Activated CD4-positive, alpha-beta T cell treated with anti-CD3 and anti-CD28 coated beads, Interleukin-2, amount 10 ng/mL, durations not matched to agents 24 days and 14 days (primary cell): ENCODE data around the gene RFPL3. TPM values are rescaled to one million over a fixed set of nuclear protein-coding genes. Genes with fewer than 3 reads are reported as not detected.

Source experiments
- DNase-seq: peaks from one replicate; pipeline ENCODE4 v3.0.0; 2022
- H3K27ac Mint-ChIP-seq: one replicate; pipeline ENCODE4 v1.8.0; 2022; ENCODE audit warnings: mild to moderate bottlenecking, mixed read lengths
- H3K27me3 Mint-ChIP-seq: one replicate; pipeline ENCODE4 v1.8.0; 2022; ENCODE audit warnings: mixed read lengths
- H3K36me3 Mint-ChIP-seq: one replicate; pipeline ENCODE4 v1.8.0; 2022; ENCODE audit warnings: low read depth, mild to moderate bottlenecking, mixed read lengths
- H3K4me1 Mint-ChIP-seq: one replicate; pipeline ENCODE4 v1.8.0; 2021; ENCODE audit warnings: mixed read lengths
- H3K4me3 Mint-ChIP-seq: one replicate; pipeline ENCODE4 v1.8.0; 2022; ENCODE audit warnings: mild to moderate bottlenecking, moderate library complexity, mixed read lengths
- H3K9me3 Mint-ChIP-seq: one replicate; pipeline ENCODE4 v1.8.0; 2021; ENCODE audit warnings: mixed read lengths
- intact Hi-C: fragments of 100-400 bp; cut with micrococcal nuclease; formaldehyde crosslinking; loops from one replicate; pipeline ENCODE4 v1.15.1; 2023
- total RNA-seq: library from RNA; stranded (reverse); gene quantifications from 2 replicates; pipeline ENCODE4 v1.2.3, GENCODE V29; 2022

The RFPL3 gene
- total RNA-seq, 1 donor from 2014 or later, result not detected

DNA sequence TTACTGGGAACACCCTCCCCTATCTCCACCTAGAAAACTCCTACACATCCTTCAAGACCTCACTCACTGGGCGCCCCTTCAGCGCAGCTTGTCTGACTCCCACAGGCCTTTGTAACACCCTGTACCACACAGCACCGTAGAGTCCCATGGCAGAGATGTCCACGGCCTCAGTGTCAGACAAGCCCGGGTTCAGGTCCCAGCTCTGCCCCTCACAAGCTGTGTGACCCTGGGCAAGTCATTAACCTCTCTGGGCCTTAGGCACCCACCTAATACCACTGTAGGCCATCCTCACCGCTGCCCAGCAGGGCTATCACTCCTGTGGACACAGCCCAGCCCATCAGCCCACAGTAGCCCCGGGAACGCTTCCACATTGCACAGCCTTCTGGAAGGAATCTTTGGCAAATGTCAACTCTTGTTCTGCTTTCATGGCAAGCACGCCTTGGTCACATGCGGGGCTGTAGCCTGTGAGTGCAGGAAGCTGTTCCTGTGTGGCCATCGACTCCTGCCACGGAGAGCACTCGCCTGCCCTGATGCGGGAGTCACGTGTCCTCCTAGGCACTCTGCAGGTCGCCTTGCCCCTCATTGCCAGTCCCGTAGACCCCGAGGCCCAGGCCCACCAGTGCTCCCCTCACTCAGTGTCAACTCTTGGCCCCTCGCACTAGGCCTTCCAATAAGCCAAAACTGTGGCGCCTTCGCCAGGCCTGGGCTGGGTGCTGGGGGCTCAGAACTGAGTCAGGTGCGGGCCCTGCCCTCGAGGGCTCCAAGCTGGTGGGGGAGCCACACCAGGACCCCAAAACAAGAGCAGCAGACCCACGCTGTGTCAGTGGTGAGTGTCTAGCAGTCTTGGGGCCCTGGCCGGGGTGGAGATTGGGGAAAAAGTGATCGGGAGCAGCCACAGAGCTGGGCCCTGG is 32.9 kb upstream of the RFPL3 start:
- H3K27ac Mint-ChIP-seq, result no peak overlapping the region
- no peaks in the 10 kb centered on the region for H3K27me3 Mint-ChIP-seq
- DNase-seq, result no peak
- no peaks in the 10 kb centered on the region for H3K4me1 Mint-ChIP-seq
- H3K36me3 Mint-ChIP-seq, result no peaks in the 10 kb centered on the region
- intact Hi-C loops, result no loop called here
- H3K4me3 Mint-ChIP-seq, result no peak overlapping the region
- H3K9me3 Mint-ChIP-seq, result no peaks in the 10 kb centered on the region

DNA sequence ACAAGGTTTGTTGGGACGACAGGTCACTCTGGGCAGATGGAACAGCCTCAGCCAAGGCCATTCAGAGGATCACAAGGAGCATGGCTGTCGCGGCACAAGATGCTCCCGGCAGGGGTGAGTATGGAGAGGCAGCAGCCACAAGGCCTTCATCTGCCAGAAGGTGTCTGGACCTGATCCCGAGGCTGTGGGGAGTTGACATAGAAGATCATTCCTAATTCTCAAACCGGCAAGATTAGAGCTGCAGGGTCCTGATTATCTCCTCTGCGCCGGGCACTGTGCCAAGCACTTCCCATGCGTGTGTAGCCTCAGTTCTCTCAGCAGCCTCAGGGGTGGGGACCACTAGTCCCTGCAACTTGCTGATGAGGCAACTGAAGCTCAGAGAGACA is 32.3 kb upstream of the RFPL3 start:
- intact Hi-C loops, result no loop called here
- Mint-ChIP-seq H3K36me3 (no peaks in the 10 kb centered on the region), H3K4me1 (no peaks in the 10 kb centered on the region), H3K4me3 (no peak overlapping the region), H3K9me3 (no peaks in the 10 kb centered on the region), H3K27ac (no peak overlapping the region), H3K27me3 (no peaks in the 10 kb centered on the region)
- no peak for DNase-seq

DNA sequence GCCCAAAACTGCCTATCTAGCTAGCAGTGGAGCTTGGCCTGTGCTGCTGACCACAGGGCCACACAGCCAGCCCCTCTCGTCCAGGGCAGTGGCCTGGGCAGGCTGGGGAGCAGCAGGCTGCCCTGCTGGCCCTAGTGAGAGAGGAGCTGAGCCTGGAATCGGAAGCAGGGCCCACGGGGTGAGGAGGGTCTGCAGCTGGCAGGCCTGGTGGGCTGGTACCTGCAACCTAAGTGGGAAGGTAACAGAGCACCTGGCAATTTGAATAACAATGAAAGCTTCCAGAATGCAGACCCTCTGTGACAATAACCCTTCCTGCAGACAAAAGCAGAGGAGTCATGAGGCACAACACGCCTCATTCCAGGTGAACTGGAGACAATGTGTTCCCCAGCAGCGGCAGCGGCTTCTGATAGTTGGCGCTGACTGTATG is 31.8 kb upstream of the RFPL3 start:
- no peak for DNase-seq
- no peaks in the 10 kb centered on the region for H3K36me3 Mint-ChIP-seq
- H3K9me3 Mint-ChIP-seq, result no peaks in the 10 kb centered on the region
- no peak overlapping the region for H3K27ac Mint-ChIP-seq
- H3K27me3 Mint-ChIP-seq, result no peaks in the 10 kb centered on the region
- intact Hi-C loops, result no loop called here
- H3K4me1 Mint-ChIP-seq, result no peaks in the 10 kb centered on the region
- no peak overlapping the region for H3K4me3 Mint-ChIP-seq

DNA sequence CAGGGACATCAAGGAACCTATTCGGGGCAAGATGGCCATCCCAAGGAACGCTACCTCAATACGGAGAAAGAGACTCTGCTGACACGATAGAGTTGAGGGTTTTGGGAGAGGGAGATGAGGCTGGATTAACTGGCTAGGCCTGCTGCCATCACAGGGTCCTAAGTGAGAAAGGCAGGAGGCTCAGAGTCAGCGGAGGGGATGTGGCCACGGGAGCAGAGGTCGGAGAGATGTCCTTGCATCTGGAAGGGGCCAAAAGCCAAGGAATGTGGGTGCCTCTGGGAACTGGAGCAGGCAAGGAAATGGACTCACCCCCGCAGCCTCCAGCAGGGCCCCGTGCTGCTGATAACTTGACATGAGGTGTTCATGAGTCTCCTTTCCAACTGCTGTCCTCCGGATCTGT is 31.0 kb upstream of the RFPL3 start:
- intact Hi-C loops, result no loop called here
- no peak overlapping the region for H3K4me3 Mint-ChIP-seq
- no peak for DNase-seq
- no peaks in the 10 kb centered on the region for H3K27me3 Mint-ChIP-seq
- no peaks in the 10 kb centered on the region for H3K9me3 Mint-ChIP-seq
- no peaks in the 10 kb centered on the region for H3K4me1 Mint-ChIP-seq
- H3K27ac Mint-ChIP-seq, result no peak overlapping the region
- H3K36me3 Mint-ChIP-seq, result no peaks in the 10 kb centered on the region

DNA sequence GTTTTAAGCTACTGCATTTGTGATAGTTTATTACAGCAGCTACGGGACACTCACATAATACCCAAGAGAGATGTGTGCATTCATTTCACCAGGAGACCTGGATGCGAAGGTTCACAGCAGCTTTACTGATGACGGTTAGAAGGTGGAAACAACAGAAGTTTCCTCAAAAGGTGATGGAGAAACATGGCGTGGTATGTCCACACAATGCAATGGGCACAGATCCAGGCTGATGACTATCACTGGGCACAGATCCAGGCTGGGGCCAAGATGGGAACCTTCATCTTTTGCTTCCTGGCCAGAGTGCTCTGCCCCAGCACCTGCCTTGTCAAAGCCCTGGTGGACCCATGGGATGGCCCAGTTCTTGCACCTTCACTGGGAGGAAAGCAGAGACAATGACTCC is 30.6 kb upstream of the RFPL3 start:
- DNase-seq, result no peak
- H3K27me3 Mint-ChIP-seq, result peaks cover under 1% of the 10 kb centered on the region
- intact Hi-C loops, result no loop called here
- H3K4me1 Mint-ChIP-seq, result no peaks in the 10 kb centered on the region
- no peak overlapping the region for H3K27ac Mint-ChIP-seq
- H3K4me3 Mint-ChIP-seq, result no peak overlapping the region
- no peaks in the 10 kb centered on the region for H3K36me3 Mint-ChIP-seq
- H3K9me3 Mint-ChIP-seq, result no peaks in the 10 kb centered on the region

DNA sequence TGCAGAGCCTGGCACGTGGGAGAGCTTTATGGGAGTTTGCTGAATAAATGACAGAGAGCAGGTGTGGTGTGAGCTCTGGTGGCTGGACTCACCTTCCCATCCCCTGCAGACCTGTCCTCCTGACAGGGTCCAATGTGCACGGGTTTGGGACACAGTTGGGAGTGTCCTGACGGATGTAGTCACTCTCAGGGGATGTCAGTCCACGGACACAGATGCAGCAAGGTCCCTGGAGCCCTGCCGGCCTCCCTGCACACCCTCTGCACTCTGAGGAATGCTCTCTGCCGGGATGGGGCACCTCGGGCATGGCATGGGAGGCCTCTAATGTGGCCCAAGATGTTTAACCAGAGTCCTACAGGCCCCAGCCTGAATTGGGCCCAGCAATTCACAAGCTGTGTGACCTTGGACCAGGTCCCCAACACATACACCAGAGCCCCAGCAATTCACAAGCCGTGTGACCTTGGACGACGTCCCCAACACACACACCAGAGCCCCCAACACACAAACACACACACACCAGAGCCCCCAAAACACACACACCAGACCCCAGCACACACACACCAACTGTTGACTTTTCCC is 30.0 kb upstream of the RFPL3 start:
- H3K4me1 Mint-ChIP-seq, result no peaks in the 10 kb centered on the region
- H3K36me3 Mint-ChIP-seq, result no peaks in the 10 kb centered on the region
- no peak overlapping the region for H3K27ac Mint-ChIP-seq
- H3K4me3 Mint-ChIP-seq, result no peak overlapping the region
- intact Hi-C loops, result no loop called here
- peaks cover 3% of the 10 kb centered on the region for H3K27me3 Mint-ChIP-seq
- no peak for DNase-seq
- no peaks in the 10 kb centered on the region for H3K9me3 Mint-ChIP-seq

DNA sequence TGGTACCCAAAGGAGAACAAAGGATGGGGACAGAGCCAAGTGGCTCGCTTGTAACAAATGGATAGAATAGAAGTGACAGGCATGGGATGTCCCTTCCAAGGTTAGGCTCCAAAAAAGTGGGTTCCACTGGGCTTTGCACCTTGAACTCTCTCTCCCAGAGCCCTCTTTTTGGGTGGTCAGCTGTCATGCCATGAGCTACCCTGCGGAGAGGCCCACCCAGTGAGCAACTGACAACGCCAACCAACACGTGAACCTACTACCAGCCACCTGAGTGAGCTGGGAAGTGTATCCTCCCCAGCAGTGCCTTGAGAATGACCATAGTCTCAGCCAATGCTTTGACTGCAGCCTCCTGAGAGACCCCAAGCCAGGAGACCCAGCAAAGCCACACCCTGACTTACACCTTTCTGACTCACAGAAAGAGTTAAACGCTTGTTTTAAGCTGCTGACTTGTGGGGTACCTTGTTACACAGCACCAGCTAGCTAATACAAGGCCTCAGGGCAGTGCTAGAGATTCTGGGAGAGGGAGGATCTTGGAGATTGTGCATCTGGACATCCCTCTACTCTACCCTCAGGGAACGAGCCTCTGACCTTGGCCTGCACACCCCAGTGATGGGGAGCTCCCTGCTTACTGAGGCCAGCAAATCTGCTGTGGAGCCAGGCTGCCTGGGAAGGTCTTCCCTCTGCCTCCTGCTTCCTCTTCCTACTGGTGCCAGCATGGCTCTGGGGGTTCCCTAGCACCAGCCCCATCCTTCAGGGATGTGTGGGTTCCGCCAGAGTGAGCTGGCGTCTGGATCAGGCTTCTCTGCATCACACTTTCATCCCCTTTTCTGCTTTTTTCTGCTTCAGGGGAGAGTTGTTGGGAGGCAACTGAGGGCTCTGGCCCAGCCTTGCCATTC is 29.1 kb upstream of the RFPL3 start:
- no peaks in the 10 kb centered on the region for H3K36me3 Mint-ChIP-seq
- no peak overlapping the region for H3K27ac Mint-ChIP-seq
- DNase-seq, result no peak
- no peaks in the 10 kb centered on the region for H3K4me1 Mint-ChIP-seq
- no peak overlapping the region for H3K4me3 Mint-ChIP-seq
- peaks cover 3% of the 10 kb centered on the region for H3K27me3 Mint-ChIP-seq
- H3K9me3 Mint-ChIP-seq, result no peaks in the 10 kb centered on the region
- intact Hi-C loops, result no loop called here

DNA sequence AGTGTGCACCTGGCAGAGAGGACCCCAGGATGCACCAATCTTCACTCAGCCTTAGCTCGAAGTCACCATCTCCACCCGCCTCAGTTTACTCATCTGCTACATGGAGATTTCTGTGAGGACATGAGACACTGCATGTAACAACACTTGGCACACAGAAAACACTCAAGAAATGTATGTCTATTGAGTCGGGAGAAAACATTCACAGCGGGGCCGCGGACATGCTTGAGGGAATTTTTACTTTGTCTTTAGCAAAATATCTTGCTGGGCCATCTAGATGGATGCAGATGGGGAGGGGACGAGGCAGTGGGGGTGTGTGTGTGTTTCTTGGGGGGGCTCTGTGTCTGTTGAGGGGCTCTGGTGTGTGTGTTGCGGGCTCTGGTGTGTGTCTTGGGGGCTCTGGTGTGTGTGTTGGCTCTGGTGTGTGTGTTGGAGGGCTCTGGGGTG is 28.4 kb upstream of the RFPL3 start:
- Mint-ChIP-seq H3K27ac (no peak overlapping the region), H3K9me3 (no peaks in the 10 kb centered on the region), H3K4me3 (no peak overlapping the region), H3K27me3 (peaks cover 3% of the 10 kb centered on the region), H3K36me3 (no peaks in the 10 kb centered on the region), H3K4me1 (no peaks in the 10 kb centered on the region)
- intact Hi-C loops, result no loop called here
- no peak for DNase-seq

DNA sequence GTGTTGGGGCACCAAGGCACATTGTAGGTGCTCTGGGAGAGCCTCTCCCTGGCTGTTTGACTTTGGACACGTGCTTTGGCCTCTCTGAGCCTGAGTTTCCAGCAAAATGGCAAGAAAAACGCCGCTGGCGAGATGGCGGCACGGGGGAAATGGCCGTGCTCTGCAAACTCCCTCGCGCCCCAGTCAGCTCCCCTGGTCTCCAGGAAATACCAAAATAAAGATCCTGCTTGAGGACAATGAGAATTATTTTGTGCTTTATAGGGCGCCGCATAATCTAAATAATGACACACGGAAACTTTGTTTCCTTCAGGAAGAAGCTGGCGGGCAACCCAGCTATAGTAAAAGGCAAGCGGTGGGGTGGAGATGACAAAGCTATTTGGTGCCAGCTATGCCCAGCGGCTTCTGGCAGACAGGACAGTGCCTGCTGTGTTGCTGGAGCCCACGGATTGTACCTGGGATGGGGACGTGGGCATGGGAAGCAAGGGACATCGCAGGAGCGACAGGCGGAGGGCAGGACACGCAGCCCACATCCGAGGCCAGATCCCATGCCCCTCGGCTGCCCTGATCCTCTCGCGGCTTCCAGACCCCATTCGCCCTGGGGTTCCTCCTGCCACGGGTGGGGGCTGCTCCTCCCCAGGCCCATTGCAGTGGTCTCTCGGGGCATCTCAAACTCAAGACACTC is 26.3 kb upstream of the RFPL3 start:
- no peaks in the 10 kb centered on the region for H3K36me3 Mint-ChIP-seq
- H3K4me3 Mint-ChIP-seq, result no peak overlapping the region
- no peaks in the 10 kb centered on the region for H3K9me3 Mint-ChIP-seq
- H3K4me1 Mint-ChIP-seq, result no peaks in the 10 kb centered on the region
- intact Hi-C loops, result no loop called here
- no peak overlapping the region for H3K27ac Mint-ChIP-seq
- peaks cover 3% of the 10 kb centered on the region for H3K27me3 Mint-ChIP-seq
- DNase-seq, result no peak

DNA sequence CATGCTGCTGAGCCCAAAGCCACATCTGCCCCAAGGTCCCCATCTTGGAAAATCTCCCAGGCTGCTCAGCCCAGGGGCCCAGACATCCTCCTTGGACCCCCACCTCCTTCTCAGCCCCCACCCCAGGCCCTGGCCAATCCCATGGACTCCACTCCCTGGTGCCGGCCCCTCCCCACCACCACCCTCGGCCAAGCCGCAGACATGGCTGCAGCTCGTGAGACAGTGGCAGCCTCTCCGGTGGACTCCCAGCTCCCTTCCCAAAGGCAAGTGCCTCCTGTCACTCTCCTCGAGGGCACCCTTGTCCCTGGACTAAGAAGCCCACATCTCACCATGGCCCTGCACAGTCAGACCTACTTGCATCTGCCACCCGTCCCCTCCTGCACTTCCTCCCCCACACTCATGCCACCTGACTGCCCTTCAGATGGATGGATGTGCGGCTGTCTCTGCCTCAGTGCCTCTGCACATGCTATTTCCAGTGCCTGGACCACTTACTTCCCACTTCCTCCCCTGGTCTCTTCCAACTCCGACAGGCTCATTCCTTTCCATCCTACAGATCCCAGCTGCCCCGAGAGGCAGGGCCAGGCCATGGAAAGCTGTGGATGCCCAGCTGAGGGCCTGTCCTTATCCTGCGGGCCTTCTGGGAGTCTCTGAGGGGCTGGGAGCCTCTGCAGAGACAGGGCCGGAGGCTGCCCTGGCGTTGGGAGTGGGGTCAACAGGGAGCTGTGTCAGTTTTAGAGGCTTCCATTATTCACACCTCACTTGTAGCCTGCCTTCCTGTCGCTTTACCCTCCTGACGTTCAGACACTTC is 25.5 kb upstream of the RFPL3 start:
- Mint-ChIP-seq H3K27me3 (peaks cover 3% of the 10 kb centered on the region), H3K4me1 (no peaks in the 10 kb centered on the region), H3K4me3 (no peak overlapping the region), H3K36me3 (no peaks in the 10 kb centered on the region), H3K27ac (no peak overlapping the region), H3K9me3 (no peaks in the 10 kb centered on the region)
- intact Hi-C loops, result no loop called here
- DNase-seq, result no peak

DNA sequence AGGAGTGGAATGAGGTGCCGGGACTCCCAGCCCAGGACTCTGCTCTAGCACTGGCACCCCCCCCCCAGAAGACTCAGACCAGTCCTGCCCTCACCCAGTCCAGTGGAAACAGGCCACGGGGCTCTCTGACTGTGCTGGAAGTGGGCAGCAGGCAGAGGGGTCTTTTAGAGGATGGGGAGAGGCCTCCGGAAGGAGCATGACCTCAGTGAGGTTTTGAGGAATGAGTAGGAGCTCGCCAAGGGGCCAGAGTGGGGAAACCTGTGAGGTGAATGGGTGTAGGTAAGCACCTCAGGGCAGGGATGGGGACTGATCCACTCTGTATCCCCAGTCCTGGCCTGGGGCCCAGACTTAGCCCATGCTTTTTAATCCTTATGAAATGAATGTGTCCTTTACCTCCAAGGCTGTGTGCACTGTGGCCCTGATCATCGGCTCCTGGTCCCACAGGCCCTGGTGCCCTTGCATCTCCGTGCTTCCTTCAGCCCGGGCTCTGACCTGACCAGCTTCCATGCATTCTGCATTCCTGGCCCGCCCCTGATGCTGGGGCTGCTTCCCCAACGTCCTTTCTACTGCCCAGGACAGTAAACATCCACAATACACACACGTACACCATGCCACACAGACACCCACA is 24.4 kb upstream of the RFPL3 start:
- Mint-ChIP-seq H3K27ac (no peak overlapping the region), H3K36me3 (no peaks in the 10 kb centered on the region), H3K4me1 (no peaks in the 10 kb centered on the region), H3K27me3 (peaks cover 3% of the 10 kb centered on the region), H3K9me3 (no peaks in the 10 kb centered on the region), H3K4me3 (no peak overlapping the region)
- no peak for DNase-seq
- intact Hi-C loops, result no loop called here

DNA sequence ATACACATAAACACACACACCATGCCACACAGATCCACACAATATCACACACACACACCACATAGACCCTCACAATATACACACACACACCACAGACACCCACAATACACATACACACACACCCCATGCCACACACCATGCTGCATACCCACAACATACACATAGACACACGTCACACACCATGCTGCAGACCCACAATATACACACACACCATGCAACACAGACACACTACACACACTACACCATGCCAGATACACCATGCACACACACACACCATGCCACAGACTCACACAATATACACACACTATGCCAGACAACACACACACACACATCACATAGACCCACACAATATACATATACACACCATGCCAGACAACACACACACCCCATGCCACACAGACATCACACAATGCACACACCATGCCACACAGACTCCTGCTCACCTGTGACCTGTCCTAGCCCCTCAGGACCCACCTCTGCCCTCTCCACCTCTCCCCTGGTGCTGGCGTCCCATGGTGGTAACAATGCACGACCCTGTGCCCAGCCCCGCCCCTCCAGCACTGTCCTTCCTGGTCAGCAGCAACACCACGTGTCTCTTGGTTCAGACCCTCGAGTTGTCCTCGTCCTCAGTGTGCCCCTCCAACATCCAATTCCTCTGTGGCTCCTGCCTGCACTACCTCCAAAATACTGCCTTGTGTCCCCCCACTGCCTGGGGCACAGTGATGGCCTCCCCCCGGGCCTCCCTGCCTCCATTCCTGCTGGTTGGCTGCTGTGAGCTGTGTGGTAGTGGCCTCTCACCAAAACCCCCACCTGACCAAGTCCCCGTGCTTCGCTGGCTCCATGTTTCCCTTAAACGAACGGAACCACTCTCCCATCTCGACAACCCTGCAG is 23.7 kb upstream of the RFPL3 start:
- H3K27ac Mint-ChIP-seq, result no peak overlapping the region
- intact Hi-C loops, result no loop called here
- DNase-seq, result no peak
- H3K9me3 Mint-ChIP-seq, result no peaks in the 10 kb centered on the region
- no peaks in the 10 kb centered on the region for H3K36me3 Mint-ChIP-seq
- H3K27me3 Mint-ChIP-seq, result peaks cover 3% of the 10 kb centered on the region
- H3K4me3 Mint-ChIP-seq, result no peak overlapping the region
- H3K4me1 Mint-ChIP-seq, result no peaks in the 10 kb centered on the region
